HEK293 (cell line): ENCODE data around the gene EML3.

ENCODE experiments used
- CTCF ChIP-seq: fragments of 450-650 bp; formaldehyde crosslinking; IDR thresholded peaks from 2 replicates; pipeline ENCODE4 v1.5.1; 2016; ENCODE audit warnings: missing biosample characterization, missing genetic modification characterization
- KLF7 ChIP-seq: fragments of 450-650 bp; formaldehyde crosslinking; IDR thresholded peaks from 2 replicates; pipeline ENCODE4 v1.5.1; 2016; ENCODE audit warnings: missing biosample characterization, missing genetic modification characterization, borderline replicate concordance
- KLF8 ChIP-seq: fragments of 450-650 bp; formaldehyde crosslinking; IDR thresholded peaks from 2 replicates; pipeline ENCODE4 v1.5.1; 2016; ENCODE audit warnings: missing biosample characterization, missing genetic modification characterization
- PRDM10 ChIP-seq: fragments of 450-650 bp; formaldehyde crosslinking; IDR thresholded peaks from 2 replicates; pipeline ENCODE4 v1.5.1; 2016; ENCODE audit warnings: missing biosample characterization, missing genetic modification characterization
- SALL2 ChIP-seq: fragments of 450-650 bp; formaldehyde crosslinking; IDR thresholded peaks from 2 replicates; pipeline ENCODE4 v1.5.0; 2017; ENCODE audit warnings: missing biosample characterization, mild to moderate bottlenecking, missing genetic modification characterization, borderline replicate concordance
- ZBTB21 ChIP-seq: fragments of 450-650 bp; formaldehyde crosslinking; IDR thresholded peaks from 2 replicates; pipeline ENCODE4 v1.5.1; 2017; ENCODE audit warnings: missing biosample characterization, missing genetic modification characterization
- ZBTB26 ChIP-seq: fragments of 450-650 bp; formaldehyde crosslinking; optimal IDR thresholded peaks from 2 replicates; pipeline ENCODE3; 2016; ENCODE audit warnings: missing biosample characterization, mild to moderate bottlenecking, missing genetic modification characterization
- ZBTB8A ChIP-seq: fragments of 450-650 bp; formaldehyde crosslinking; IDR thresholded peaks from 2 replicates; pipeline ENCODE4 v1.5.1; 2016; ENCODE audit warnings: missing biosample characterization, missing genetic modification characterization
- ZFHX2 ChIP-seq: fragments of 450-650 bp; formaldehyde crosslinking; conservative IDR thresholded peaks from 2 replicates; pipeline ENCODE4 v1.5.1; 2016; ENCODE audit warnings: missing biosample characterization, missing genetic modification characterization
- ZNF132 ChIP-seq: fragments of 450-650 bp; formaldehyde crosslinking; IDR thresholded peaks from 2 replicates; pipeline ENCODE4 v1.5.1; 2017; ENCODE audit warnings: missing biosample characterization, missing genetic modification characterization, borderline replicate concordance
- ZNF138 ChIP-seq: fragments of 450-650 bp; formaldehyde crosslinking; IDR thresholded peaks from 2 replicates; pipeline ENCODE4 v1.5.1; 2016; ENCODE audit warnings: missing biosample characterization, missing genetic modification characterization, borderline replicate concordance
- ZNF2 ChIP-seq: fragments of 450-650 bp; formaldehyde crosslinking; IDR thresholded peaks from 2 replicates; pipeline ENCODE4 v1.5.1; 2016; ENCODE audit warnings: missing biosample characterization, missing genetic modification characterization
- ZNF398 ChIP-seq: fragments of 450-650 bp; formaldehyde crosslinking; IDR thresholded peaks from 2 replicates; pipeline ENCODE4 v1.5.1; 2017; ENCODE audit warnings: missing biosample characterization, missing genetic modification characterization
- ZNF473 ChIP-seq: fragments of 450-650 bp; formaldehyde crosslinking; IDR thresholded peaks from 2 replicates; pipeline ENCODE4 v1.5.1; 2017; ENCODE audit warnings: missing biosample characterization, missing genetic modification characterization
- ZNF501 ChIP-seq: fragments of 450-650 bp; formaldehyde crosslinking; IDR thresholded peaks from 2 replicates; pipeline ENCODE4 v1.5.1; 2016; ENCODE audit warnings: missing biosample characterization, missing genetic modification characterization
- ZNF600 ChIP-seq: fragments of 450-650 bp; formaldehyde crosslinking; IDR thresholded peaks from 2 replicates; pipeline ENCODE4 v1.5.1; 2016; ENCODE audit warnings: missing biosample characterization, missing genetic modification characterization
- ZNF660 ChIP-seq: fragments of 450-650 bp; IDR thresholded peaks from 2 replicates; pipeline ENCODE4 v1.5.1; 2018; ENCODE audit warnings: missing biosample characterization, mild to moderate bottlenecking, missing genetic modification characterization

Gene EML3

GRCh38 chr11:62553080-62553838, 59.3 kb downstream of the EML3 start (continued):
- TF ChIP-seq PRDM10: peak; percentile 56
- peak; percentile 53 for TF ChIP-seq ZNF600
- 0 out of 2 replicates have a peak, but pooled peaks have one; percentile 32 for TF ChIP-seq KLF7 (tag by site-specific recombination)
- peak; percentile 70 for TF ChIP-seq ZBTB8A (tag by site-specific recombination)
- TF ChIP-seq ZNF2 (tag by site-specific recombination): 0 out of 2 replicates have a peak, but pooled peaks have one; percentile 27
- no peak for TF ChIP-seq ZNF473
- no peak for TF ChIP-seq CTCF (tag by site-specific recombination)
- TF ChIP-seq ZNF501 (tag by site-specific recombination): no peak
- no peak for TF ChIP-seq SALL2 (tag by site-specific recombination)
- 0 out of 2 replicates have a peak, but pooled peaks have one; percentile 14 for TF ChIP-seq KLF8 (tag by site-specific recombination)
- TF ChIP-seq ZBTB26 (tag by site-specific recombination): peak; percentile 19
- TF ChIP-seq ZNF660: 0 out of 2 replicates have a peak, but pooled peaks have one; percentile 42
- TF ChIP-seq ZNF132: no peak
- peak; percentile 76 for TF ChIP-seq ZNF398 (tag by site-specific recombination)
- no peak for TF ChIP-seq ZBTB21
- no peak for TF ChIP-seq ZNF138 (tag by site-specific recombination)
- TF ChIP-seq ZFHX2 (tag by site-specific recombination): 0 out of 2 replicates have a peak, but pooled peaks have one; percentile 28
